Activated CD4-positive, alpha-beta T cell treated with anti-CD3 and anti-CD28 coated beads, Interleukin-2, amount 50 U/mL, for 4 hours (primary cell): ENCODE measurements around the gene ANXA3.
"Not testable (repeated sequence)": the region's sequence is repeated elsewhere in the genome, so short reads cannot be mapped to it uniquely, and the experiment has no call there.

ENCODE experiments used
- DNase-seq, 2 experiments: peaks; one replicate each; pipeline ENCODE4 v3.0.0-alpha.2; 2020

ANXA3 gene

GRCh38 chr4:78551420-78552351 lies at the start of gene ANXA3:
ANXA3 (plus strand) TSS chr4:78551770; CDS start chr4:78554474, 2,704 bp downstream.
- no peak for DNase-seq

- DNase-seq: not testable (repeated sequence)
Observed at GRCh38 chr4:78506260-78506659, 45.3 kb upstream of the ANXA3 start.

DNA sequence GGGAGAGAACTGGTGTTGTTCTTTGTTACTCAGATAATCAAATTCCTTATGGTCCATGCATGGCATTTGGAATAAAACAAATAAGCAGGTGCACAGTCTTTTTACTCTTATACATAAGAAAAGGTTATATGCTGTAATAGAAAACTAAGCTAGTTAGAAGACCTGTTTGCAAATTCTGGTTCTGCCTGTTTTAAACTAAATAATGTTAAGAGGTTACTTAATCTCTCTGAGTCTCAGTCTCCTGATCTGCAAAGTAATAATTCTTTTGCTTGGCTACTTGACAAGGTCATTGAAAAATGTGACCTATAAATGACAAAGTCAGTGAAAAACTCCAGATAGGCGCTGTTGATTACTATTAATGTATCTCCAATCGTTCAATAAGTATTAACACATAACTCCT lies 42.5 kb upstream of the ANXA3 start:
- DNase-seq: no peak

DNA sequence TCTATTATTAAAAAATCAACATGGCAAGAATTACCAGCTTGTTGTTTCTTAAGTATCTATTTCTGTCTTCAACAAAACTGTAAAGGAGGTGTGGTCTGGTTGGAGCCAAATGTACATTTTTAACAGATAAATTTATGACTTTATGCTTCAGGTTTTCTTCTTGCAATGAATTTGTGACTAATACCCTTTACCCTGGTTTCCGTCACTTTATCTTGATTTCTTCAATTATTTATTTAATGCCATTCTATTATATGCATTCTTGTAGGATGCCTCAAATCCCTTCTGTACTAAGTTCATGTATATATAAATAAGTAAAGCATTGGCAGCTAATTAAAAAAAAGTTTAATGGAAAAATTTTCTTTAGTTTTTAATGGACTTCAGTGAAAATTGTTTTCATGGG lies 41.5 kb upstream of the ANXA3 start:
- no peak for DNase-seq

- no peak for DNase-seq
Observed at GRCh38 chr4:78510681-78511080, 40.9 kb upstream of the ANXA3 start.

- DNase-seq: no peak
Observed at GRCh38 chr4:78512357-78512920, 39.1 kb upstream of the ANXA3 start.

GRCh38 chr4:78513411-78513975 lies 38.1 kb upstream of the ANXA3 start:
- no peak for DNase-seq

GRCh38 chr4:78517050-78517652 lies 34.4 kb upstream of the ANXA3 start:
- no peak for DNase-seq

DNA sequence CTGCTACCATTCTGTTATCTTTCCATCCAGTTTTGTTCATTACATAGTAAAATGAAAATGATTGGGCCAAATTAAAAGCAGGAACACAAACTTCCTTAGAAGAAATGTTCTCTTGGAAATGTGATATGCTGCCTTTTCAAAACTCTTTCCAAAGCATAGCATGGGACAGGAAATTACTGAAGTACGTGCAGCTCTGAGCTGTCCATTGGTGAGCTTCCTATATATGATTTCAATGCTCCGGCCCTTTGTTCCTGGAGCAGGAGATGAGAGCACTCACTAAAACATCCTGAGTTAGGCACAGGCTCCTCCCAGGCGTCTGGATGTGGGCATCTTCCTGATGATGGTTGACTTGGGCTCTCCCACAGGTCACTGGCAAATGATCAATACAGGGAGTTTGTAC lies 33.0 kb upstream of the ANXA3 start:
- no peak for DNase-seq

DNA sequence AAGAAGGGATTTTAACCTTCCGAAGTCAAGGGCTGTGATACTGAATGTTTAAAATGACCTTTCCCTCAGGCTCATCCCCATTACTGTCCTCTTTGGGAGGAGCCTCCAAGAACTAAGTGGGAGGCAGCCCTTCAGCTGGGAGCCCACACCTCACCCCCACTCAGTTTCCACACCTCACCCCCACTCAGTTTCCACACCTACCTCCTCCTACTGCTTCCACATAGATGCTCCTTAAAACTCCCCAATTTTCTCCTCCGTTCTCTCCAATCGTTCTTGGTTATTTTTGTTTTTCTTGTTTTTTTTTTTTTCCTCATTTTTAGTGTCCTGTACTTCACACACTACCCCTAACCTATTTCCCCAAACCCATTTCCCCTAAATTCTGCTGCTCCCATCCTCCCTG lies 31.6 kb upstream of the ANXA3 start:
- no peak for DNase-seq

DNA sequence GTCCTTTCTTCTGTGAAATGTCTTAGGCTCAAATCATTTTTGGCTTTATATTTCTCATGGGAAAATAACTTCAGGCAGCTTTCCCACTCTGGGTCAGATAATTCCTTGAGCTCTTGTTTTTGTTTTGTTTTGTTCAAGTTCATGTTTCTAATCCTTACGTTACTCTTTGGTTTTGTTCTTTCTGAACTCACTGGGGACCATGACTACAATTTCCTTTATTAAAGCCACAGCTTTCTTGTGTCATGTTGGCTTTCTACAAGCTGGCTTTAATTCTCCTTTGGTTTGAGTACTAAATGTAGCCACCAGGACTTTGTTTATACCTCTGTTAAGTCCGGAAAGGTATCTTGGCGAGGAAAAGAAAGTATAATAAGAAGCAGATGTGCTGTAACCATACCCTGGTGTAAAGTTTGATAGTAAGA lies 30.8 kb upstream of the ANXA3 start:
- DNase-seq: no peak

DNA sequence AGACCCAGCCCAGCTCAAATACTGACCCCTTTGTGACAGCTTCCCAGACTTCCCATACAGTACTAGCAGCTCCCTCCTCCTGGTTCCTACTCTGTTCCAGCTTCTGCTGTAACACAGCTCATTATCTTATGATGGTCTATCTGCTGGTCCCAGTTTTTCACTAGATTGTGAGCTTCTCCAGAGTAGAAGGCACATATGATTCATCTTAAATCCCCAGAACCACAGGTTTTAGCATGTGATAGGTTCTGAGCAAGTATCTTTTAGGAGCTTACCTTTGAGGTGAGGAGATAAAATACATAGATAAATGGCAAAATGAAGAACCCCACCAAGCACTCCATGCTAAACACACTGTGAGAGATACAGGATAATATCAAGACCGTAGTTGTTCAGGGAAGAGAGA lies 27.6 kb upstream of the ANXA3 start:
- no peak for DNase-seq

GRCh38 chr4:78525559-78525958 lies 26.0 kb upstream of the ANXA3 start:
- DNase-seq: no peak

DNA sequence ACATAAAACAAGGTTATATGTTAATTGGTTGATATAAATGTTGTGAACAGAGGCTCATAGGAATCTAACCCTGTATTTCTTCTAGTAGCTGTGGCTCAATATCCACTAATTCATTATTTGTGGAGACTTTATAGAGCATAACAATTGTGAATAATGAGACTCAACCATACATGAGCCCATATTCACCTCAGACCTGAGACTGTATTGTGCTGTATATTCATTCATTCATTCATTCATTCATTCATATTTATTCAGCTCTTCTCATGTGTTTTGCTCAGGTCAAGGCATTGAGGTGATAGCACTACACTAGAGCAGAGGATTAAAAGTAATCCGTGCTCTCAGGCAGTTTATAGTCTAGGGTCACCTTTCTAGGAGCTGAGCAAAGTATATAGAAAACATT lies 24.5 kb upstream of the ANXA3 start:
- DNase-seq: no peak

GRCh38 chr4:78527555-78527954 lies 24.0 kb upstream of the ANXA3 start:
- no peak for DNase-seq

- DNase-seq: no peak
Observed at GRCh38 chr4:78528327-78528726, 23.2 kb upstream of the ANXA3 start.

DNA sequence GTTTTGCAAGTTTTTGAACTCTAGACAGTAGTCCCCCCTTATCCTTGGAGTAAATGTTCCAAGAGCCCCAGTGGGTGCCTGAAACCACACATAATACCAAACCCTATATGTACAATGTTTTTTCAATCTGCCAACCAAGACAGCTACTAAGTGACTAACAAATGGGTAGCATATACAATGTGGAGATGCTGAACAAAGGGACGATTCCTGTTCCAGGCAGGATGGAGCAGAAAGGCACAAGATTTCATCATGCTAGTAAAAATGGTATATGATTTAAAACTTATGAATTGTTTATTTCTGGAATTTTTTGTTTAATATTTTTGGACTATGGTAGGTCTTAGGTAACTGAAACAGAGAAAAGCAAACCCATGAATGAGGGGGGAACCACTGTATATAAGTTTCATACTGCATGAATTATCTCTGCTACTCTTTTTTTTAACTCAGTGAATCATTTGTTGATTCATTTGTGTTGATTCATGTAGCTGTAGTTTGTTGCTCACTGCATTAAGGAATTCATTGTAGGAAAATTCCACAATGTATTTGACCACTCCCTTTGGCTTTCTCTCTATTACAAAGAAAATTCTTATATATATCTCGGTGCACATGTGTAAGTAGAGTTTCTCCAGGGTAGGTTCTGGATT lies 21.9 kb upstream of the ANXA3 start:
- no peak for DNase-seq

GRCh38 chr4:78532046-78532445 lies 19.5 kb upstream of the ANXA3 start:
- DNase-seq: no peak

DNA sequence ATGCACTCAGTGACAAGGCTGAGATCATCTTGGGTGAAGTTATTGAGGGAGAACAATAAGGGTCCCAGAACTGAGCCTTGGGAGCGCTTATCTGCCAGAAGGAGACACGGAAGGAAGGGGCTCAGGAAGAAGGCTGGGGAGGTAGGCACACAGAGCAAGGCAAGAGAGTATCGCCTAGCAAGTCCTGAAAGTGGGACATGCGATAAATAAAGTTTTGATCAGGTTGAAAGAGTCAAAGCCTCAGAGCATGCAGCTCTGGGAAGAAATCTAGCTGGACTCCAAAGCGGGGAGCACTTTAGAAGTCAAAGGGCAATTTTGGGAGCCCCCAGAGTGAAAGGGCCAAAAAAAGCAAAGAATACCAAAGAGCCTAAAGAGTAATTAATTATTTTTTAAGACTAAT lies 17.7 kb upstream of the ANXA3 start:
- no peak for DNase-seq

- DNase-seq: no peak
Observed at GRCh38 chr4:78534286-78534955, 17.1 kb upstream of the ANXA3 start.

DNA sequence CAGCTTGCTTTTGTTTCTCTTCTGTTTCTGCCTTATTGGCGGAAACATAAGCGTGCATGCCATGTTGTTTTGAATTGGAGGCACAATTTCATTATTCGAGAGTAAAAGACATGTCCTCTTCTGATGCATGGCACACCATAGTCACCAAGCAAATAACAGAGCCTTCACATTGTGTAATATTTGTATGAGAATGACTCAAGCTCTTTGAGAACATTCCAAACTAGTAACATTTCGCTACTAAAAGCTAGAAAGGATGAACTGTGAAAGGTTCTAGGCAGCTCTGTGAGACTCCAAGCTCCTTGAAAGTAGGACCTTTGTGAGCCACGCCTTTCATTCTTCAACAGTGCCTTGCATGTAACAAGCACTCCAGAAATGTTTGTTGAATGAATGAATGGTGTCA lies 9.2 kb upstream of the ANXA3 start:
- no peak for DNase-seq

GRCh38 chr4:78543424-78544125 lies 8.0 kb upstream of the ANXA3 start:
- DNase-seq: no peak
